C1 segment of cervical spinal cord (tissue), 14 donors: Measurements from ENCODE around the gene TBL1XR1.
"Not testable (repeated sequence)": the region's sequence is repeated elsewhere in the genome, so short reads cannot be mapped to it uniquely, and the experiment has no call there.

ENCODE experiments used
- DNase-seq, 14 donors: peaks; one replicate each; lab custom pipeline; 2025; lab: John Stamatoyannopoulos, UW

TBL1XR1 gene

DNA sequence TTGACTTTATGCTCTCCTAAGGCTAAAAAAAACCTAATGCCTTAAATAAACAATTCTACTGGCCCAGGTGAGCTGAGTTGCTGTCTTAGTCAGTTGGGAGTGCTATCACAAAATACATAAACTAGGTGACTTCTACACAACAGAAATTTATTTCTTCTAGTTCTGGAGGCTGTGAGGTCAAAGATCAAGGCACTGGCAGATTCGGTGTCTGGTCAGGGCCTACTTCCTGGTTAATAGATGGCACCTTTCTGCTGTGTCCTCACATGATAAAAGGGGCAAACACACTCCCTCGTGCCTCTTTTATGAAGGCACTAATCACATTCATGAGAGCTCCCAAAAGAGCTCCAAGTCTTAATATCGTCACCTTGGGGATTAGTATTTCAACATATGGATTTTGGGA is 11.5 kb upstream of the TBL1XR1 start:
- no peak for DNase-seq

DNA sequence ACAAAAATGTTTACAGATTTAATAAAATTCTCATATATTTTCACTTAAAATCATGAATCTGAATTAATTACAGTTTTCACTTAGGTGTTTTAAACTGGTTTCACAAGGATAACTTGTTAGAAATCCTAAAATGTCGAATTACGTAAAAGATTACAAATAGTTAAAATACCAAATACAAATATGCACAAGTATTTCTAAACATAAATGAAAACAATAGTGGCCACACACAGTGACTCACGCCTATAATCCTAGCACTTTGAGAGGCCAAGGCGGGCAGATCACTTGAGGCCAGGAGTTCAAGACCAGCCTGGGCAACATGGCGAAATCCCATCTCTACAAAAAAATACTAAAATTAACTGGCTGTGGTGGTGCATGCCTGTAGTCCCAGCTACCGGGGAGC is 10.9 kb upstream of the TBL1XR1 start:
- no peak for DNase-seq

- no peak for DNase-seq
These were observed 9.7 kb upstream of the TBL1XR1 start for GRCh38 chr3:177206936-177207335.

DNA sequence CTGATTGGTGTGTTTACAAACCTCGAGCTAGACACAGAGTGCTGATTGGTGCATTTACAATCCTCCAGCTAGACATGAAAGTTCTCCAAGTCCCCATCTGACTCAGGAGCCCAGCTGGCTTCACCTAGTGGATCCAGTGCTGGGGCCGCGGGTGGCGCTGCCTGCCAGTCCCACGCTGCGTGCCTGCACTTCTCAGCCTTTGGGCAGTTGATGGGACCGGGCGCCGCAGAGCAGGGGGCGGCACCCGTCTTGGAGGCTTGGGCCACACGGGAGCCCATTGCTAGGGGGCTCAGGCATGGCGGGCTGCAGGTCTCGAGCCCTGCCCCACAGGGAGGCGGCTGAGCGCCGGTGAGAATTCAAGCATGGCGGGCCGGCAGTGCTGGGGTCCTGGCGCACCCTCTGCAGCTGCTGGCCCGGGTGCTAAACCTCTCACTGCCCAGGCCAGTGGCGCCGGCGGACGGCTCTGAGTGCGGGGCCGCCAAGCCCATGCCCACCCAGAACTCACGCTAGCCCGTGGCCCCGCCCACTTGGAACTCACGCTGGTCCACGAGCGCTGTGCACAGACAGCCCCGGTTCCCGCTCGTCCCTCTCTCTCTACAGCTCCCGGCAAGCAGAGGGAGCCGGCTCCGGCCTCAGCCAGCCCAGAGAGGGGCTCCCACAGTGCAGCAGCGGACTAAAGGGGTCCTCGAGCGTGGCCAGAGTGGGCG is 6.6 kb upstream of the TBL1XR1 start:
- DNase-seq: no peak

GRCh38 chr3:177203016-177203415 is 5.7 kb upstream of the TBL1XR1 start:
- not testable (repeated sequence) for DNase-seq

GRCh38 chr3:177201700-177202397 is 4.6 kb upstream of the TBL1XR1 start:
- DNase-seq: no peak

DNA sequence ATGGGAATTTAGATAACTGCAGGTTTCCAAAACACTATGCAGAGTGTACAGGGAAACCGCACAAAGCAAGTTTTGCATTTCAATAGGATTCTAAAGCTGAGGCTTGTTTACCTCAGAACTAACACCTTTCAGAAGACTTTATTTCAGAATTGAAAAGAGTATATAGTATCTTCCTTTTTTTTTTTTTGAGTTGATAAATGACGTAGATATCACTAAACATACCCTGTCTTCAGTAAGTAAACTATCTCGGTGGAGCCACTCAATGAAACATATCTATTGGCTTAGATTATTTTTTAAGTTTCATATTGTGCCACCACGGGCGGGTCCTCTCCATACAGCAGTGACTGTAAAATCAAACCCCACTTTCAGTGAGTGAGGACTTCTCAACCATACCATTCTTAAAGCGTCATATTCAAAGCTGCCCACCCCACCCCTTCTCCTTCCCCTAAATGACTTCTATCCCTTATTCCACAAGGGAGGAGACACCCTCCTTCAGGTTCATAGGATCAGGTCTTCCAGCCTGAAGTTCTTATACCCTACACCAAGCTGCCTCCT is 2.0 kb upstream of the TBL1XR1 start:
- no peak for DNase-seq

DNA sequence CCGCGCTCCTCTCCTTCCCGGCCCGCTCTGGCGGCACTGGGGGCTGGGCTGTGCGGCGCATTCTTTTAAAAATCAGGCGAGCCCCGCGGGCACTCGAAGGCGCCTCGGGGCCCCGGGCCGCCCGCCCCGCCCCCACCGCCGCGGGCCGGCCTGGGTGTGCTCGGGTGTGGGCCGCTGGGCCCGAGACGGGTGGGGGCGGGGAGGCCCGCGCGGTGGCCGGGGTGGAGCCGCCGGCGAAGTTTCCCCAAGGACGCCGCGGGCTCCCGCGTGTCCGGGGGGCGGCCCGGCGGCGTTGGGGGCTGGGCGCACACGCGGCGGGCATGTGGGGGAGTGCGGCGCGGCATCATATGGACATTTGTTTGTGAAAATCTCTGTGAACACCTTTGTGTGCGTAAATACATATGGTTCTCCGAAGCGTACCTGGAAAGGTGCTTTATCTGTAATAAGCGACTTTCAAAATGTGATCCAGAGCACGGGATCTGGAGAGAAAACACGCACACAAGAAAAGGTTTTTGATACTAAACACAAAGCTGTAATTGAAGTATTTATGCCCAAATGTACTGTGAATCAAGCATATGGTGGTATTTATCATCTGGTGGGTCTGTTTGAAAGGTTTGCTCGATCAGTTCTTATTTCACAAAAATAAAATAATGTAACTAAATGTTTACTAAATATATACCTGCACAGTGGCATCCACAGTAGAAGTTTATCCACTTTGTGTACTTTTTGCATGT is 612 bp upstream of the TBL1XR1 start:
- DNase-seq: peak in 5 of 14 donors; percentile 43 to 85 (median 73)

- peak in 10 of 14 donors; percentile 46 to 72 (median 55) for DNase-seq
These were observed 734 bp downstream of the TBL1XR1 start for GRCh38 chr3:177196456-177197040.

DNA sequence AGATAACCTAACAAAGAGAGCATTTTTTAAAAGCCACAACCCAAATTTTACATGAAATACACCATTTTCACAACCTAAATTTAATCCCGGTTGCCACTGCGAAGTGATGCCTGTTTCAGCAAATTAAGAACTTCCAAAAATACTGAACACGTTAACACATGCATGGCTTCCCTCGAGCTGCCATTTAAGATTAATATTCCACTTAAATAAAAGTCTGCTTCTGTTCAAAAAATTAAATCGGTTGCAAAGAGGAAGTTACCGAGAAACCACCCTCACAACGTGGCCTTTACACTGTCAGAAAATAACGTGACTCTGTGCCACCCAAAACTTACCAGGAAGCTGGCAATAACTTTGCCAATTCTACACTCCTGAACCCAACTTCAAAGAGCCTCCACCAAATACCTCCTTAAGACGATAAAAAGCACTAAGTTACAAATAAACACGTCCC is 1.2 kb downstream of the TBL1XR1 start:
- DNase-seq: peak in 4 of 14 donors; percentile 28 to 55 (median 49)

DNA sequence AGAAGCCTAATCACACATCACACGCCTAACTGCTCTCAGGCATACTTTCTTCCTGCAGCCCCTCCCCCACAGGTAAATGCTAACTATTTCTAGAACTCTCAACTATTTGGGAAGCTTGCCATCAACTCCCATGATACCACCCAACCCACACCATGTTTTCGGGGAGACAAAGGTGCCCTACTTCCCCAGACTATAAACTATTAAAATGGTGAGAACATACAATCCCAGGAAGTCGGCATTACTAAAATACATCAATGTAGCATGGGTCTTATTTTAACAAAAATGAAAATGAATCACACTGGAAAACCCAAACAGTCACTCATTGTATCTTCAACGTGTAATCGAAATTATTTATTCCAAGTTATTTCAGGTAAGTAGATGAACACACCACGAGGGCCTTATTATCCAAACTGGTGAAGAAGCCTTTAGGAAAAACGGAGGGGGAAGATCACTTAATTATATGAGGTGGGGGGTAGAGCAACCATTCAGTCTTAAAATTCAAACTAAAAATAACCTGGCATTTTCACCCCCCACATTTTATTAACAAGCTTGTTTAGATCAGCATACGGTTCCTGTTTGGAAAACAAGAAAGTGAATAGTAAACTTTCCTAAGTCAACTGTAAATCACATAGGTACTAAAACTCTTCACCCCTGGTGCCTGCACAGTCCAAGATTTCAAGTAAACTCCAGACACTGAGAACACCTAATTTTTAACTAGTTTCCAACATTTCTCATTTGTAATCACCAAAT is 1.9 kb downstream of the TBL1XR1 start:
- DNase-seq: peak in 1 of 14 donors; percentile 51

GRCh38 chr3:177194299-177194698 is 3.0 kb downstream of the TBL1XR1 start:
- peak in 1 of 14 donors; percentile 37 for DNase-seq

GRCh38 chr3:177193688-177194268 is 3.5 kb downstream of the TBL1XR1 start:
- DNase-seq: peak in 1 of 14 donors; percentile 37

GRCh38 chr3:177193275-177193674 is 4.0 kb downstream of the TBL1XR1 start:
- DNase-seq: not testable (repeated sequence)

GRCh38 chr3:177190756-177191681 is 6.3 kb downstream of the TBL1XR1 start:
- peak in 1 of 14 donors; percentile 8 for DNase-seq

- DNase-seq: not testable (repeated sequence)
These were observed 7.1 kb downstream of the TBL1XR1 start for GRCh38 chr3:177190184-177190583.

DNA sequence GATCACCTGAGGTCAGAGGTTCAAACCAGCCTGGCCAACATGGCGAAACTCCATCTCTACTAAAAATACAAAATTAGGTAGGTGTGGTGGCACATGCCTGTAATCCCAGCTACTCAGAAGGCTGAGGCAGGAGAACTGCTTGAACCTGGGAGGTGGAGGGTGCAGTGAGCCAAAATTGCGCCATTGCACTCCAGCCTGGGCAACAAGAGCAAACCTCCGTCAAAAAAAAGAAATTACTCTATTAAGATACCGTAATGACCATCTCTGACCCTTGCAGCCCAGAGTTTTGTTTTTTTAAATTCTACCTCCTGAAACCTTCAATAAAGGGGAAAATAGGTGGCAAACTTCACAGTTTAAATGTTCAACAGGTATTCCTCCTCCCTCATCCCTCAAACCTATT is 9.0 kb downstream of the TBL1XR1 start:
- not testable (repeated sequence) for DNase-seq

- DNase-seq: no peak
These were observed 11.0 kb downstream of the TBL1XR1 start for GRCh38 chr3:177186306-177186705.

- no peak for DNase-seq
These were observed 12.2 kb downstream of the TBL1XR1 start for GRCh38 chr3:177185035-177185574.
